Cortex of kidney (tissue), 1 donor: Measurements from ENCODE around the gene EPB41L2.

Experiments used
- DNase-seq: peaks from one replicate; lab custom pipeline; 2025; lab: John Stamatoyannopoulos, UW

Gene EPB41L2

DNA sequence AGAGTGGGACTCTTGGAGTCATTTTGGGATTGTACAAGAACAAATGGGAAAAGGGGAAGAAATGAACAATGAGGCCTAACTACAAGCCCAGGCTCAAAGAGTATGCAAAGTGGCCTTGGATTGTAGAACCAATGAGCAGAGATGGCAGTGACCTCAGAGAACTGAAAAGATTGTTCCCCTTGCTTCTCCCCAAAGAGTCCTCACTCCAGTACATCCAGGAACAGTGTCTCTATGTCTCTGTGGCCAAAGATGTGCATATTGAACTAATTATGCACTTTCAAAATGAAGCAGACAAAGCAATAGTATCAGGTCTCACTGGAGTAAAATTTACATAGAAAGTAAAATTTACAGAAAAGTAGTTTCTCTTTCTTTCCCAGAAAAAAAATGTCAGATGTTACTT, 154.9 kb downstream of the EPB41L2 start:
- DNase-seq, result no peak

DNA sequence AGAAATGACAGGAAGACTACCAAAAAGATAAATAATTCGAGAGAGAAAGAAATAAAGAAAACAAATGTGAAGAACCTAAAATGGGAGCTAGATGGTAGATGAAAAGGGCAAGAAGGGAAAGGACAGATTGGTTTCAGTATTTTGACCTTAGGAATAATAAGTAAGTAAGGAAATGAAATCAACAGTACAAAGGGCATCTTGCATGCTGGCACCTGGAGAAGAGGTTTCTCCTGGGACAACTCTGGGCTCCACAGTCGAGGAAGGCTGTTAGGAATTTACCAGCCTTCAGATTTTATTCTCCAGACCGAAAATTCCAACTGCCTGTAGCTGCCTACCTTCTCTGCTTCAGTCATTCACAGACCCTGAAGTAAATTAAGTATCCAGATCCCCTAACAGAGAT, 155.4 kb downstream of the EPB41L2 start:
- no peak for DNase-seq

DNA sequence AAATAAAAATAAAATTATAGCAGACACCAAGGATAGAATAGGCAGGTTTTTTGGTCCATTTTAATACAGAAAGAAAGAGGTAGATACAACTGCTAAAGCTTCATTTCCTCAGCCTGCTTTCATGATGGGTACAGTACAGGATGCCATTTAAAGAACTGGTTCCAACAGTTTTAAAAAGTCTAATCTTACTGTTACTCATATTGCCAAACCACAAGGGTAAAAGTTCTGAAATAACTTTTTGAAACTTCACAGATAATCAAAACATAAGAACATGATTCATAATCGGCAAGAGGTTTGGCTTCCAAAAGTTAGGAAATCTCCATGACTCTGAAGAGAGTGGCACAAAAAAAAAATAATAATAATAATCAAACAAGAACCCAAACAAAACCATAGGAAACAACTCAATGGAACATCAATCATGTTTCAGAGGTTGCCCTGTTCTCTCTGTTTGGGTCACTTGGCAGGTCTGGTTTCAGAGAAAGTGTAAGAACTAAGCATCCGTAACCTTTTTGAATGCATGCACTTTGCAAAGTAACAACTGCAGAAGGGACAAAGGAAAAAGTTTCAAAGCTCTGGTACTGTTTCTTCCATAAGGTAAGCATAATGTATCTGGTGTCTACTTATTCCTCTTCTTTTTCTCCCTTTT, 156.2 kb downstream of the EPB41L2 start:
- DNase-seq, result no peak

DNA sequence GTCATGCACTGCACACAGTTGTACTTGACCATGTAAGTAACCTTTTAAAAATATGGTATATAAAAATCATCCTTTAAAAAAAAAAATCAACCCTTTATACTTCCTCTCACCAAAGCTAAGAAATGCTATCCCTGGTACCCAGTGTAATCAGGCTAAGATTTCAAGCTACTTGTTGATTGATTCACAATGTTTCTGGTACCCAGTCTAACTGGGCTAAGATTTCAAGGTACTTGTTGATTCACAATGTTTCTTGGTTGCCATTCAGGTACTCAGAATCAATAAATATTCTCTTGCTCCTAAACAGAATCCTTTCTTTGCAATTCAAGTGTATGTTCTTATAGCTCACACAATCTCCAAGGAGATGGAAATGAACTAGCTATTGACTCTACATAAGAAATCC, 159.4 kb downstream of the EPB41L2 start:
- no peak for DNase-seq

DNA sequence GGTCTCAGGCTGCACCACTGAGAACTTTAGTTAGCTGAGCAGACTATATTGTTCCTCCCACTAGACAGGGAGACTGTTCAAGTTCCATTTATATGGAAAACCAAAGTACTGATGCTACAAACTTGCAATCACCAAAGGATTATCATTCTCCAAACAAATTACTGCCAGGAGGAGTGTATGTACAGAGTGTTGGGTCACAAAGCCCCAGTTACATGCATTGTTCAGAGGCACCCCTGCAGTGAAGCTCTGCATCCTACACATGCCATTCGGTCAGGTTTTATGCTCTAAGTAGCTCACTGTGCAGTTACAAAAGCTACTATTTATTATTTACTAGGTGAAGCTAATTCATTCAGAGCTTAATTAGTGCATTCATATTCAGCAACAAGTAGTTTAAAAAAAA, 160.0 kb downstream of the EPB41L2 start:
- no peak for DNase-seq

DNA sequence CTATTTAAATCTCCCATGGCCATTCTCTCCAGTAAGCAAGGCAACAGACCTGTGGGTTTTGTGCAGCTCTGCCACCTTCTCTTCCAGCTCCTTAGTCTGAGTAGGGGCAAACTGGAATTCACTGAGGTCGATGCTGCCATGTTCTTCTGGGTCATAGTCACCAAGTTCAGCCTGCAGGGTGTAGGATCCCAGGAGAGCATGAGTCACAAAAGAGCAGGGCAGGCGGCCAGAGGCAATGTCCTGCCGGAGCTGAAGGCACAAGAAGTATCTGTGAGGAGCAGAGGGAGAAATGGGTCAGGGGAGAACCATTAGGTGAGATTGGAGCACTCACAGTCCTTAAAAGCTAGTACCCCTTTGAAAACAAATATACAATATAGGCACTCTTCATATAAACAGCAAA, 162.1 kb downstream of the EPB41L2 start:
- DNase-seq, result no peak

DNA sequence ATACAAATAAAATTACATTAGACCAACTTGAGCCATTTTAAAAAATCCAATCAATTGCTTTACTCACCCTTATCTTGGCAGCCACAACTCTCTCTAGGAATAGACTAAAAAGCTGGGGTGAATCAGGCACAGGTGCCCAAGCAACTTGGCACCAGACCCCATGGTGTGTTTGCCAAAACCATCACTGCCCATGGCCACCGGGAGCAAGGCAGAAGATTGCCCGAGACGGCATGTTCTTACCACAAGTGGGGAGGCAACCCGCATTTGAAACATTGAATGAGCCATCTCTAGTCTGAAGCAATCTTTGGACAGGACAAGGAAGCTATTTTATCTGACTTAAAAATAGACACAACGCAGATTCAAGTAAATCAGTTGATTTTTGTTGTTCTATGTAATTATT, 166.8 kb downstream of the EPB41L2 start:
- no peak for DNase-seq

DNA sequence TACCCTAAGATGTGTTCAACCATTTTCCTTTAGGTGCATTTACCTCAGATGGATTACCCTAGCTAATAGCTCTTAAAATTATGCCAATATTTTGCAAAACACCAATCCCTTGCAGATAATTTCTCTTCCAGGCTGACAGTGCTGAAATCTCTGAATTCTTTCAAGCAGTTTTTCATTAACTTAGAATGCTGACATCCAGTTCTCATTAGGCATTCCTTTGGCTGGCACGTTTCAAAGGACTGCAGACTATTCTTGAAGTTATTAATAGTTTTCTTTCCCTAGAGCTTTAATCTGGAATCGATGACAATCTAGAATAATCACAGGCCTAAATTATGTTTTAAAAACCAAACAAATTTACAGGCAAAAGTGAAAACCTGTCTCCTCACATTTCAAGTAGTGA, 167.5 kb downstream of the EPB41L2 start:
- no peak for DNase-seq

DNA sequence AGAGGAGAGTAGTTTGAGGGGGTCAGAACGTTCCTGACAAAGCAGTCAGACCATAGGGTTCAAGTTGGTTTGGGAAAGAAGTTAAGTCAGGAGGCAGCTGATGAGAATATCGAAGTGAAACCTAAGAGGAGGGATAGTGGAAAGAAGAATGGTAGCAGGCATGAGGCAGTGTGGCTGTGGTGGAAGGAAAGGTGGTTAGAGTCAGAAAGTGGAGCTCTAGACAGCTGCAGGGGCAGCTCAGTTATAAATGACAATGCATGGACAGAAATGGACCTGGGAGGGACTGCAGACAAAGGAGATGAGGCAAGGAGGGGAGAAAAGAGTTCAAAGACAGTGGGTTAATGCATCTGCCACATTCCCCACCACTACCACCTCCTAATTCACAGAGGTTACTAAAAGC, 169.3 kb downstream of the EPB41L2 start:
- DNase-seq, result no peak

DNA sequence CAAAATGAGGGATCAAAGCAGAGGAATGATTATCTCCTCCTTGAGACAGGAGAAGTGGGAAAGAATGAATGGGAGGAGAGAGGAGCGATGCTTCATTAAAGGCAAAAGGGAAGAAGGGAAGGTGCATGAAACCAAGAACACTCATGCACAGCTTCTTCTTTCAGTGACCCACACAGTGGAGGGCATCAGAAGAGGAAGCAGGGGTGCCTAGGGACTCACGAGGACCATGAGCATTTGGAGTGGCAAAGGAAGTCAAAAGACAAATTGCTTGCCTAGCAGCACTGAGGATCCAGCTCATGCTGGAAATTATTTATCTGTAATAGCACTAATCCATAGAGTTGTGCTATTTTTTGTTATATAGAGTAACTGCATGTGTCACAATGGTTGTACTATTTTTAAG, 169.8 kb downstream of the EPB41L2 start:
- DNase-seq, result no peak

DNA sequence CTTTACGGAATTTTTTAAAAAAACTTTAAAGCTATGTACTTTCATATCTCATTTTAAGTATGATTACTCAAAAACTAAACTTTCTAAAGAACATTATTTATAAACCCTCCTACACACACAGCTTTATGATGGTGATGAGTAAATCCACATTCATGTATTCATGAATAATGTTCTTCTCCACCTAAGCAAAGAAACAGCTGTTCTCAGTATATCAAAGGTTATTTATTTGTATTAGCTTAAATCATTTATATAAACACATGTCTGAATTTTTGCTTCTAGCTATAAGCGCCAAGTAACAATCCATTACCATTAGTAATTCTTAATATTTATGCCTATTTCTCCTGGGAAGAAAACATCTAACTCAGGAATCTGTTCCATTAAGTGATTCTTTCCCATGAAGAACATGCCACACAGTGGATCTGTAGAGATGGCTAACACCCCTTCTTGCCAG, 172.5 kb downstream of the EPB41L2 start:
- DNase-seq, result no peak

DNA sequence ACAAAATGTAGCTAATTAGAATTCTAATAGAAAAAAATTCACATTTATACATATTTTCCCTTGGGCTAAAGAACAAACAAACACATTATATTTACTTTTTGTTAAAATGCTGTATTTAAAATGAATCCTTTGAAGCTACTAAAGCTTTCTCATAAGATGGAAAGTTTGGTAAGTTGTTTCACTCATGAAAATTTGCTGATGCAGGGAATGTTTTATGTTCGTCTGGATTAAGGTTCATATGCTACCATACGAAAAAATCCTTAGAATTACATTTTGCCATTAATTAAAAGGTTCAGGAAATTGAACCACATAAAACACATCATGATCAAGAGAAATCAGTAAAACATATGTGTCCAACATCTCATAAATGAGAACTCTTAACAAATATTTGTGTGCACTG, 173.6 kb downstream of the EPB41L2 start:
- DNase-seq, result no peak

DNA sequence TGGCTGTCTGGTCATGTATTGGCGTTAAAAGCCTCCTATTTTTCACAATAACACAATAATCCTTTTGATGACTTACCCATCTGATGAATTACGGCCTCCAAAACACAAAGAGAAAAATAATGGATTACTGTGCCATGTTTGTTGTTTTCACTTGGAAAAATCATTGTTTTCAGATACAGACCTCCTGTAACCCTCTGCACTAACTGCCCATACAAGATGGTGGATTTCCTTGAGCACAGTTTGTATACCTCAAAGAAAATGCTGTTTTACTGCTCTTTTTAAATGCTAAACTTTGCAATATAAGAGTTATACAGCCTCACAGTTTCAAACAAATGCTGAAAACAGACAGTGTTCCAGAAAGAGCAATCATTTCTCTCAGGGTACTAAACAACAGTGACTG, 174.8 kb downstream of the EPB41L2 start:
- DNase-seq, result no peak

DNA sequence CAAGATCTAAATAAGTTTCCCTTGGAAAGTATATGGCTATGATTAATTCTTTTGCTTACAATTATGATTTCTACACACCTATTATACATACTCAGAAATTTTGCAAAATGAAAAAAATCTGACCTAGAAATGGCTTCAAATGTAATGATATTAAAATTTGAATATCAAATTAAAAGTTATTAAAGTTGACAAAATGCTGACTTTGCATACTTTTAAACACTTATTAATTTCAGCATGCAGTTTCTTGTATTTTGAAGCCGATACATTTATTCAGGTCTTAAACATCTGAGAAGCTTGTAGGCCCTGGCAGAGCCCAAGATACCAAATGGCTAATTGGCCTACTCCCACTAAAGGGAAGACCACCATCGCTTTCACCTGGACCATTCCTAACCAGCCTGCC, 176.1 kb downstream of the EPB41L2 start:
- no peak for DNase-seq

DNA sequence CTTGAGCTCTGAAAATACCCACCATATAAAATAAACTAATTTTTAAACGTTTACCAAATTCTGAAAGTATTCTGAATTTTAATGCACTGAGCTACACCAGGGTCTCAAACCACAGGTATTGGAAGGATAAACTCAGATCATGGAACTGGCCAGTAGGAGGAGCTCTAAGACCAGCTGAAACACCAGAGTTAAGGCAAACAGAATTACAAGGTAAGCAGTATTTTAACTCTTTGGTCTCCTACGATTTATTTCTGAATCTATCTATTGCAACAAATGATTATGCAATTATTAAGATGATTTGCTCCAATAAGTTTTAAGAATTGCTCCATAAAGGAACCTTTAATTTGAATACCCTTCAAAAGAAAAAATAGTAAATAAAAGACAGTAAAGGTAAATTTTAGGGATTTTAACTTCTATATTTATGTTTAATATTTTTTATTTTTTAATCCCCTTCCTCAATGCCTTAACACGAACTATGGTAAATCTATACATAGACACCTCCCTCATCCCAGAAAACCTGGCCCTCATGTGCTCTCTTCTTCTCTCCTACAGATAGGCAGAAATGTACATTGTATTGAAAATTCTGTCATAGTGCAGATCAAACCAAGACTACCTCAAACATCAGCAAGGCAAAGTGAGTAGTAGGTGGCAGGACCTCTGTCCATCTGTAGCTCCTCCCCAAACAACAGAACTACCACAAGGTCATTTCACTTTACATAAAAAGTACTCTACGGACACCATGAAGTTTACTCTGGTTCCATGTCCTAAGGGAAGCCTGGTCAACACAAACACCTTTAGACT, 177.5 kb downstream of the EPB41L2 start:
- no peak for DNase-seq

DNA sequence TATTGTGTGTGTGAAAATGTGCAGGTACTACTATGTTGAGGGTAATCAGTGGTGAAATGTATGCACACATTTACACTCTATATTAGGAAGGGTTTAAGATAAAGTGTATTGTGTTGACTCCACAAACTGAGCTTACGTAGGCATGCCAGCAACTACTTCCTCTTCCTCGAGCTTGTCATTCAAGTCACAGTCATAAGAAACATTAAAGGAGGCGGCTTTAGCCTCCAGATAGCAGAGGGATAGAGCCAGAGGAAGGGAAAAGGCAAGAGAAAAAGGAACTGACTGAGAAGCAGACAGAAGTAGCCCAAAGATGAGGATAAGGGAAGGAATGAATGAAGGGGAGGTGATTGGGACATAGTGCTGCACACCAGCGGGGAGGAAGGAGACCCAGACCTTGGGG, 180.7 kb downstream of the EPB41L2 start:
- DNase-seq, result no peak

DNA sequence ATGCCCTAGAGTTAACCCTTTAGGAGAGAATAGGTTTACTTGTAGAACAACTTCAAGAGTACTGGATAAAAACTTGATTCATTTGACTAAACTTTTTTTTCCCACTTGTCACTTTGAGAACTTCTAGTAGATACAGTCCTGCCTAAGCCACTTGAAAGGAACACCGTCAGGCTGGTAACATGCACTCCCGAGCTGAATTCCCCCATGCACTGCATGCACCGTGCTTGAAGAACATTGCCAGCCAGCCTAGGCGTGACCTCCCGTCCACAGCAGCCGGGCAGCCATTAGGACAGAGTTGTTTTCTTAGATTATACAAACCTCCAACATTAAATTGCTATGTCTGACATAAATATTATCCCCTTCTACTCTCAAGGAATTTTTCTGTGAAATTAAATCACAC, 183.2 kb downstream of the EPB41L2 start:
- DNase-seq, result no peak

DNA sequence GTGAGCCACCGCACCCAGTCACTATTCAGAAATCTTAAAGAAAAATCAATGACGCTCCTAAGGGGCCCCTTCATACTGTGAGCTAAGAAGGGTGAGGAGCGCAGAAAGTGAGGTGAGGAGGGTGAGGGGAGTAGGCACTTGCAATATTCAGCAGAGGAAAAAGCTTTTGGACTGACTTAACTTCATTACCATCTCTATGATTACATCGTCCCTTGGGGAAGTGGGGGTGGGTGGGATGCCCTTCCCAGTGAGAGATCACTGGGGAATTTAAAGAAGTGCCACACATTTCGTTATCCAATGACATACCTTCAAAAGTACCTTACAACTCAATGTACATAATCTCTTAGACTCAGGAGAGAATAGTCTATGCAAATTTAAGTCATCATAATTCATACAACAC, 189.3 kb downstream of the EPB41L2 start:
- DNase-seq, result no peak

DNA sequence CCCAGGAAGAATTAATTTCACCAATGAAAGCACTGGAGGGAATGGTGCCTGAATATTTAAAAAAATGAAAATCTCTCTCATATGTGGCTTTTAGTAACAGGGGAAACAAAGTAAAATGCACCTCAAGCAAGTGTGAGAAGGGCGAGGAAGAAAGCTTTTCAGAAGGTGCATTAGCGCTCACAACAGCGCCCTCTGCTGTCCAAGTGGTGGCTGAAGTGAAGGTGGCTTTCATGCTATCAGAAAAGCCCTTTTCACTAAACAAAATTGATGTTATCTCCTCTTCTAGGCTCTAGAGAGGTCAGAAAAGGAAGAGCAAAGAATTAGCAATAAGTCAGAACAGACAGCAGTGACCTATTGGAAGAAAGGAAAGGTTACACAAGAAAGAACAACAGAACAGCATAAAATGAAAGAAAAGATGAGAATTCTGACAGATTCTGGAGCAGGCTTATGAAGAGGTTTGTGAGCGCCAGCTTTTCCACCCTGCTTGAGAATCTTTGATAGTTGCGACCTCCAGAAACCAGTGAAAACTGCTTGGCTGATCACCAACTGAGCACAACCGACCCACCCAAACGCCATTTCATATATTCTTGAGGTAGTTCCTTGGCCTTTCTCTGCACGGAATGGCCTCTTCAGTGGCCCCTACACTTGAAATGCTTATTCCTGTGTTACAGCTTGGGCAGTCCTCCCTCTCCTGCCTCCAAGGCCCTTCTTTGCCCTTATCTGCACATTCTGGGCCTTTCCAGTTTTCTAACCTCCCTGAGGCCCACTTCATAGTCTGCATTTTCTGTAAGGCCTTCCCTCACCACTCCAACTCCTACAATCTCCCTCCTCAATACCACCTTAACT, 190.6 kb downstream of the EPB41L2 start:
- no peak for DNase-seq

DNA sequence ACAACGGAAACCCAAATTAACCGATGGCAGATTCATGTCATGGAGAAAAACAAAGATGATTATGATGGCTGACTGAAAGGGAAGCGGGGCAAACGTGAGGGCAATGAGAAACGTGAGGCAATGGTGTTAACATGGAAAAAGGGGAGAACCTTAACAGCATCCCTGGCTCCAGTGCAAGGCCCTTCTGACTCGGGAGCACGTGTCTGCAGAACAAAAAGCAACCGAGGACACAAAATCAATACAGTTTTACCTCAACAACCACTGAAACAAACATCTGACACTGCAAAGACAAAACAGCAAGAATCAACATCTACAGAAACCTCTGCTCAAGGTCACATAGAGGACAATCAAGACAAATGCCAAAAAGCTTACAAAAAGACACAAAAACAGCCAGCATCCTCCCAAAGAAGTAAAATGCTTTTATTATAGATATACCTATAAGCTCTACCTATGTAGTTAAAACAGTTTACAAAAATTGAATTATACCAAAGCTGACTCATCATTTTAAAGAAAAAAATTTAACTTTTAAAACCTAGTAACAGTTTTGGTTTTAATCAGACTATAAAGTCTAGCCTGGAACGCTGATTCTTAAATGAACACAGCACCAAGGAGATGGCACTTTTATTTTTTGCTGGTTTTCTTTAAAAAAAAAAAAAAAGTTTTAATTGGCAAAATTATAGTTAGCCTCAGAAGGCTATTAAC, 192.7 kb downstream of the EPB41L2 start:
- no peak for DNase-seq

DNA sequence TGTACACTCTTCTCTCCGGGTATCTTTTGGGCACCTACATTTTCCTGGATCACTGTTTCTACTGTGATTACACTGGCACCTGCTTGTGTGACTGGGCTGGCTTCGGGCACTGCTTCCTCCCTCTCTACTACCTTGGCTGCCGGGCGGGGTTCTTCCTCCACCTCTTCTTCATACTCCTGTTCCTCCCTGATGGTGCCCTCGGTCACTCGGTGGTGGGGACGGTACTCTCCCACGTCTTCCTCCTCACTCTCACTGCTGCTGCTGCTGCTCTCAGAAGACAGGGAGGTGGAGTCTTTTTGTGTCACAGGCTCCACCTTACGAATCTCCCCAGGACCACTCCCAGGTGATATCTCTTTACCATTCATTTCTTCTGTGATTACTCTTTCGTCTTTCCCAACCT, 193.4 kb downstream of the EPB41L2 start:
- DNase-seq, result no peak

DNA sequence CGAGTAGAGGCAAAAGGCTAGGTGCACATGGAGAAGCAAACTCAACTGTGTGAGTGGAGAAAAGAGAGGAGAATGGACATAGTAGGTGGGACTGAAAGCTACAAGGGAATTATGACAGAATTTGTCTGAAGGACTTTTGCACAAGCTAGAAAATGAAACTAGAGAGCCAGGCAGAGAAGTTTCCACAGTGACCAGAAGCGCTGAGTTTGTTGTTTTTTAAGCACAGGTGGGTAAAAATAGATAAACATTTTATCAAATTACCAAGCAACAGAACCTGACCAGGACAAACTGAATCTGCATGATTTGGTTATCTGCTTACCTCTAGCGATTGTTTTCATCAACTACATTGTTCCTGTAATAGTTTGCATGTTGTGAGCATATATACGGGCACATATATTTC, 197.3 kb downstream of the EPB41L2 start:
- no peak for DNase-seq
